Measurements from ENCODE around the gene PIK3R2.

PIK3R2 gene

DNA sequence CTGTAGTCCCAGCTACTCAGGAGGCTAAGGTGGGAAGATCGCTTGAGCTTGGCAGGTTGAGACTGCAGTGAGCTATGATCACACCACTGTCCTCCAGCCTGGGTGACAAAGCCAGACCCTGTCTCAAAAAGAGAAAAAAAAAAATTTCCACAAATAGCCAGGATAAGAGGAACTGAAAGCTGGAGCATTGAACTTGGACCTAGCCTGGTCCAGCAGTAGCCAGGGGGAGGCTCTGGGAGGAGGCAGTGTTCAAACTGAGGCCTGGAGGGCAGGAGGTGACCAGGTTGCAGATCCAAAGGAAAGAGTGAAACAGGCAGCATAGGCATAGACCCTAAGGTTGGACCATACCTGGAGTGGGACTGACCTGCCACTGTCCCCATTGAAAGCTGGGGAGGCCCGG, 26.9 kb upstream of the PIK3R2 start:
- no peak for DNase-seq

DNA sequence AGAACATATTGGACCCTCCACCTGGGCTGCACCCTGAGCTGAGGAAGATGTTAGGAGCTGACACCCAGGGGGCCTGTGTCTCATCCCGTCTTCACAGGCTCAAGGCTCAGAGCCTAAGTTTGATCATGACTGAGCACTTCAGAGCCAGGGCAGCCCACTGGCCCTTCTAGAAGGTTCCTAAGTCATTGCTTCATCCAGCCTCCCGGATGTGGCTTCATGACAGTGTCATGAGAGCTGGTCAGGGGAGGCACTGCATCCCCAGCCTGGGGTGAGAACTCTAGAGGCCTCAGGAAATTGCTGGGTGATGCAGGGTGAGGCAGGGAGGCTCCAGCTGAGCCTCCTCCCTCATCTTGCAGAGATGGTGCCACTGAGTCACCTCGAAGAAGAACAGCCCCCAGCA, 24.9 kb upstream of the PIK3R2 start:
- DNase-seq = no peak

DNA sequence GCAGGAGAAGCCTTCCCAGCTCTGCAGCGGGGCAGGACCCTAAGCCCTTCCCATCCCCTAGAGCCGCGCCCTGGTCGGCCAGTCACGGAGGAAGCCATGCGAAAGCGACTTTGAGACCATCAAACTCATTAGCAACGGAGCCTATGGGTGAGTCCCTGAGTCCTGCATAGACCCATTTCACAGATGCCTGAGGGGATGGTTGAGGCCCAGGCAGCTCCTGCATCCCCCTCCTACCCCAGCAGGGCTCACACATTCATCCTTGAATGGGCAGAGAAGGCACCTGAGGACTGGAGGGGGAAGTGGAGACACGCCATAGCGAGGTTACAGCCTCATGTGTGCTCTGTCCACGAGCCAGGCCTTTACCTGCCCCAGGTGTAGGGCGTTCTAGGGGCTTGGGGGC, 24.2 kb upstream of the PIK3R2 start:
- DNase-seq = no peak

- DNase-seq = no peak
Observed at GRCh38 chr19:18130523-18131242, 22.3 kb upstream of the PIK3R2 start.

GRCh38 chr19:18131841-18132596, 20.9 kb upstream of the PIK3R2 start:
- DNase-seq = no peak

GRCh38 chr19:18135712-18136584, 17.0 kb upstream of the PIK3R2 start:
- no peak for DNase-seq

- DNase-seq = no peak
Observed at GRCh38 chr19:18137242-18137641, 15.7 kb upstream of the PIK3R2 start.

GRCh38 chr19:18137657-18138339, 15.2 kb upstream of the PIK3R2 start:
- DNase-seq = no peak

GRCh38 chr19:18140473-18140872, 12.5 kb upstream of the PIK3R2 start:
- no peak for DNase-seq

DNA sequence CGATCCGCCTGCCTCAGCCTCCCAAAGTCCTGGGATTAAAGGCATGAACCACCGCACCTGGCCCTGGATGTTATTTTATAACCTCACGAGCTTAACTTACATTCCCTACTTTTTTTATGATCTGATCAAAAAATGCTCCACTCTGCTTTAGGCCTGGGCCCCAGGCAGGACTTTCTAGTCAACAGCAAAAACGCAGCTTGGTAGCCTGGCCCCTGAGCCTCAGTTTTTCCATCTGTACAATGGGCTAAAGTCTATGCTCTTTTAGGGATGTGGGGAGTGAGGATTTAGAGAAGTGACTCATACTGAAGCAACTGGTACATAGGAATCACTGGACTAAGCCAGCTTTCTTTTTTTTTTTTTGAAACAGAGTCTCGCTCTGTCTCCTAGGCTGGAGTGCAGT, 11.9 kb upstream of the PIK3R2 start:
- no peak for DNase-seq

DNA sequence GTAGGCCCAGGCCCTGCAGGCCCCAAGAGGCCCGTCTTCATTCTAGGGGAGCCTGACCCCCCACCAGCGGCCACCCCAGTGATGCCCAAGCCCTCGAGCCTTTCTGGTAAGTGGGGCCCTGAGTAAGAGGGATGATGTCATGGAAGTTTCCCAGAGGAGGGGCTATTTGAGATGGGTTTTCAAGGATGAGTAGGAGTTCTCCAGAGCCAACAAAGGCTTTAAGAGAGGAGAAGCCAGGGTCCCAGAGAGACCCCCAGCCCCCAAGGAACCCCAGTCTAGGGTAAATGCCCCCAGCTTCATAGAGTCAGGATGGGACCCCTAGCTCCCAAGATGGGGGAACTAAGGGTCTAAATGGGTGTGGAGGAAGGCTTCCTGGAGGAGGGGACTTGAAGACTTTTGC, 9.1 kb upstream of the PIK3R2 start:
- DNase-seq = no peak

DNA sequence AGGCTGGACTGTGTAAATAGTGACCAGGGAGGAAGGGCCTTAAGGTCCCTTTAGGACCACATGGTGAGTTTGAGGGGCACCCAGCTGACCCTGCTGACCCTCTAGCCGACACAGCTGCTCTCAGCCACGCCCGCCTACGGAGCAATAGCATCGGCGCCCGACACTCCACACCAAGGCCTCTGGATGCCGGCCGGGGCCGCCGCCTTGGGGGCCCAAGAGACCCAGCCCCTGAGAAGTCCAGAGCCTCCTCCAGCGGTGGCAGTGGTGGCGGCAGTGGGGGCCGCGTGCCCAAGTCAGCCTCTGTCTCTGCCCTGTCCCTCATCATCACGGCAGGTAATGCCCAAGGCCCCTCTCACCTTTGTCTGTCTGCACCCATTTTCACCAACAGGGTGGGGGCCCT, 8.6 kb upstream of the PIK3R2 start:
- DNase-seq = no peak

GRCh38 chr19:18144906-18145305, 8.1 kb upstream of the PIK3R2 start:
- DNase-seq = no peak

- DNase-seq = no peak
Observed at GRCh38 chr19:18145391-18145999, 7.5 kb upstream of the PIK3R2 start.

DNA sequence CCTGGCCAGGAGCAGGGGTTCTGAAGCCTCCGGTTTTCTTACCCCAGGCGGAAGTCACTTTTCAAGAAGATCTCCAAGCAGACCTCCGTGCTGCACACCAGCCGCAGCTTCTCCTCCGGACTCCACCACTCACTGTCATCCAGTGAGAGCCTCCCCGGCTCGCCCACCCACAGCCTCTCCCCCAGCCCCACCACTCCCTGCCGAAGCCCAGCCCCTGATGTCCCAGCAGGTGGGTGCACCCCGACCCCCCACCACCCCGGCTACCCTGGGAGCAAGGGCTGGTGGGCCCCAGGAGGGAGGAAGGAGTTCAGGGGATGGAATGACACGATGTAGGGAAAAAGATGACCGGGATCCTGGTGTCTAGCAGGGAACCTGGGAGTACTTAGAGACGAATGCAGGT, 5.6 kb upstream of the PIK3R2 start:
- DNase-seq = no peak

DNA sequence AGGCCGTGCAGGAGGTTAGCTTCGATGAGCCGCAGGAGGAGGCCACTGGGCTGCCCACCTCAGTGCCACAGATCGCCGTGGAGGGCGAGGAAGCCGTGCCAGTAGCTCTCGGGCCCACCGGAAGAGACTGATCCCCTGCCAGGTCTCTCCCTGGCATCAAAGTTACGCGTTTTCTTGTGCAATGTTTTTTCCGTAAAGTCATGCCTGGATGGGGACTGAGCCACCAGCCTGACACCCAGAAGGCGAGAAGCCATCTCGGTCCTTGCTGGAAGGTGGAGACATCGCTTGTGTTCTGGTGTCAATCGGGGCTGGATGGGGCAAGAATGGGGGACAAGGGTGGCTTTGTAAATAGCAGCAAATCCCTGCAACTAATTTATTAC, 3.4 kb upstream of the PIK3R2 start:
- DNase-seq = no peak

DNA sequence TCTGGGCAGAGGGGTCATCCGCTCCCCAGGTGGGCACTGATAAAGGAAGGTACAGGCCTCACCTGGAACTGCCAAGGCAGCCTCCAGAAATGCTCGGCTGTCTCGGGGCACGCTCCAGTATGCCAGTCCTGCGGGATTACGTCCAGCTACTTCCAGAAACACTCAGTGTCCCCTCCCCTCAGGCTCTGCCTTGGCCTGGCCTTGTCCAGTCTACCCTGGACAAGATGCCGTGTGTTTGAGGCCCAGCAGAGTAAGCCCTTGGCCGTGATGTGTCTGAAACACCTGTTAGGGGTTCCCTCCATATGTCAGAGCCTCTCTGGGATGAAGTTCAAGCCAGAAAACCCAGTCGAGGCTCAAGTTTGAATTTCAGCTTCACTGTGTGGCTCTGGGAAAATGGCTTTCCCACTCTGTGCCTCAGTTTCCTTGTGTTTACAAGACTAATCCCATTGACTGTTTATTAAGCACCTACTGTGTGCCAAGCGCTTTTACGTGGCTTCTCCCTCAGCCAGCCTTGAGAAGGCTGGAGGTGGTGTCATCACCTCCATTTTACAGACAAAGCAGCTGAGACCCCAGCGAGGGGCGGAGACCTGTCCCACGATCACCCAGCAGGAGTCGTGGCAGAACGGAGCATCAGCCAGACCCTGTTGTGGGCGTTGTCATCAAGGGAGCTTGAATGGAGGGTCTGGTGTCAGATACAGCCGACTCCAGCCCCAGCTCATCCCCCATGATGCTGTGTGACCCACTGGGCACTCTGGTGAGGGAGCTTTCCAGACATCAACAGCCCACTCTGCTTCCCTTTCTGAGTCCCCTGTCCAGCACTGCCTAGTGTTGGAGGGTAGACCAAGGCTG, 2.0 kb upstream of the PIK3R2 start:
- no peak for DNase-seq

DNA sequence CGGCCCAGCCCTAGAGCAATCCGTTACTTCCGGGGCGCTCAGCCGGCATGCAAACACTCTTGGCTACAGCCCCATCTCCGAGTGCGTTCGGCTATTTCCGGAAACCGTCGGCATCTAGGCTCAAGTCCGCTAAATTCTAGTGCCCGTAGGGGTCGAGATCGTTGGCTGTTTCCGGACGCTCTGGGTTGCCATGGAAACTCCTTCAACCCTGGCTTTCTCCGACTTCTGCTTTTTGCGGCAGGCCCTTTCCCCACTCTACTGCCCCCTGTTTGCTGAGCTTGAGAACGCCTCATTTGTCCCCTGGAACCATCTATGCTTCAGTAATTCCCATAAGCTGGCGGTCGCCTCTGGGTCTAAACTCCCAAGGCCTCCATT, 534 bp upstream of the PIK3R2 start:
- DNase-seq = peak; percentile 98

GRCh38 chr19:18153556-18154134, 682 bp downstream of the PIK3R2 start:
- DNase-seq = peak; percentile 23

DNA sequence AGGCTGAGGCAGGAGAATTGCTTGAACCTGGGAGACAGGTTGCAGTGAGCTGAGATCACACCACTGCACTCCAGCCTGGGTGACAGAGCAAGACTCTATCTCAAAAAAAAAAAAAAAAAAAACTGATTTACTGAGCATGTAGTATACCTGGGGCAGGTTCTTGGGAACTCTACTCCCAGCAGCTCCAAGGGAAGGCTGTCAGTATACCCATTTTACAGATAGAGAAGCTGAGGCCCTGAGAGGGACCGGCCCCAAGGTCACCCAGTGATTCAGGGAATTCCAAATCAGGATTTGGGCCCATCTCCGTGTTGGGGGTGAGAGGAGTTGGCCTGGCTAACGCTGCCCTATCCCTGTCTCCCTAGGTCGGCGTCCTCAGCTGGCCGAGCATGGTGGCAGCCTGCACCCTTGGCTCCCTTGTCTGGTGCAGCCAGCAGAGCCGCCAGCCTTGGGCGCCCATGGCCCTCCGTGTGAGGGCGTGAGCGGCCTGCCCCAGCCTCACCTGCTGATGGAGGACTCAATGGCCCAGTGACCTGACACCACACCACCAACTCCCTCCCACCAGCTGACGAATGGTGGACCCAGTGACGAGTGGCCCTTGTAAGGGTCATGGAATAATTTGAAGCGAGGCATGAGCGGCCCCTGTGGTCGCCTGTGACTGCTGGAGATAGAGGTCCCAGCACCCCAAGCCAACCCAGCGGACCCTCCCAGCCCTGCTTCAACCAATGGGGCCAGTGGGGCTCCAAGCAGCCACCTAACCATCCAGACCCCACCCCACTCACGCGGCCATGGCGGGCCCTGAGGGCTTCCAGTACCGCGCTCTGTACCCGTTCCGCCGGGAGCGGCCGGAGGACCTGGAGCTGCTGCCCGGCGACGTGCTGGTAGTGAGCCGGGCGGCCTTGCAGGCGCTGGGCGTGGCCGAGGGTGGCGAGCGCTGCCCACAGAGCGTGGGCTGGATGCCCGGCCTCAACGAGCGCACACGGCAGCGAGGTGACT, 2.4 kb downstream of the PIK3R2 start:
- DNase-seq = no peak

Measured in stimulated activated CD4-positive, alpha-beta T cell treated with anti-CD3 and anti-CD28 coated beads, Interleukin-4, amount 100 ng/mL, for 24 hours (primary cell).